BLaER1 treated with 17β-estradiol and CSF1 and Interleukin-3, amounts not matched to agents 10 nM and 100 nM (cell line): ENCODE results near the gene PTPRT.

Source experiments
- H3K27ac ChIP-seq, 11 experiments: shearing (Covaris generic); formaldehyde crosslinking; 2 replicates each; pipeline ENCODE4 v1.8.1; 2022
- H3K27me3 ChIP-seq, 11 experiments: shearing (Covaris generic); formaldehyde crosslinking; 2 replicates each; pipeline ENCODE4 v1.8.1; 2022
- H3K36me3 ChIP-seq, 11 experiments: shearing (Covaris generic); formaldehyde crosslinking; 2 replicates each; pipeline ENCODE4 v1.8.1; 2022
- H3K4me1 ChIP-seq, 10 experiments: shearing (Covaris generic); formaldehyde crosslinking; 2 replicates each; pipeline ENCODE4 v1.8.1; 2022
- H3K4me2 ChIP-seq, 11 experiments: shearing (Covaris generic); formaldehyde crosslinking; 2 replicates each; pipeline ENCODE4 v1.8.1; 2022
- H3K4me3 ChIP-seq, 10 experiments: shearing (Covaris generic); formaldehyde crosslinking; 2 replicates each; pipeline ENCODE4 v1.8.1; 2022
- H3K9ac ChIP-seq, 11 experiments: shearing (Covaris generic); formaldehyde crosslinking; 2 replicates each; pipeline ENCODE4 v1.8.1; 2022
- H3K9me3 ChIP-seq, 11 experiments: shearing (Covaris generic); formaldehyde crosslinking; replicated peaks in 1 of 11; 2 replicates each; pipeline ENCODE4 v1.8.1; 2022
- H4K20me1 ChIP-seq, 11 experiments: shearing (Covaris generic); formaldehyde crosslinking; 2 replicates each; pipeline ENCODE4 v1.8.1; 2022
- Cebpa-rat ChIP-seq, 11 experiments: shearing (Covaris generic); IDR thresholded peaks; 2 replicates each; pipeline ENCODE4 v1.8.1; 2022

The PTPRT gene

DNA sequence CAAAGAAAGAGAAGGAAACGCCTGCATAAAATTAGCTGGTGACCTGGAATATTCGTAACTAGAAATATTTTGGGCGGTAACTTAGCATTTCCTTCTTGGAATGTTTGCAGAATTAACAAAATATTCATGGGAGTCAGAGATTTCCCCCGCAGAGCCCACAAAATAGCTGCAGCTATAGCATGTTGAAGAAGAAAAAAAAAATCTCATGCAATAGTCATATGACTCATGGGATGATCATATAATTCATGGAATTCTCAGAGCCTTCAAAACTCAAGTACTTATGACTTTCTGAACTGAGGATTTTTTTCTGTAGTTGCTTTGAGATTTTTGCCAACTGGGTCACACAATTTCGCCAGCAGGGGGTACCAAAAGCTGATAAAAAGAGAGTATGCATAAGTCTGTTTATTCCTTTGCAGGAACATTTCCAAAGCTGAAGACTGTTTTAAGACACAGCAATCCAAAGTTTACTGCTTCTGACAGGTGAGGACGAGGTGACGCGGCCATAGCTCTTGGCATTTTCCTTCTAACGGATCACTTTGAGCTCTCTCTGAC lies 985.5 kb downstream of the PTPRT start:
- no peak overlapping the region for H3K27ac ChIP-seq
- H3K9me3 ChIP-seq: no peaks in the 10 kb centered on the region
- 0 out of 20 replicates have a peak, but pooled peaks cover 0 to 5% (median 0%) of the 10 kb centered on the region in 10 experiments for H3K4me1 ChIP-seq
- H3K4me3 ChIP-seq: no peak overlapping the region
- no peaks in the 10 kb centered on the region for H3K27me3 ChIP-seq
- no peaks in the 10 kb centered on the region for H3K36me3 ChIP-seq
- no peak overlapping the region for H3K4me2 ChIP-seq
- no peaks in the 10 kb centered on the region for H4K20me1 ChIP-seq
- TF ChIP-seq Cebpa-rat (IDR thresholded peaks at IDR 0.05): no peak
- no peak overlapping the region for H3K9ac ChIP-seq

DNA sequence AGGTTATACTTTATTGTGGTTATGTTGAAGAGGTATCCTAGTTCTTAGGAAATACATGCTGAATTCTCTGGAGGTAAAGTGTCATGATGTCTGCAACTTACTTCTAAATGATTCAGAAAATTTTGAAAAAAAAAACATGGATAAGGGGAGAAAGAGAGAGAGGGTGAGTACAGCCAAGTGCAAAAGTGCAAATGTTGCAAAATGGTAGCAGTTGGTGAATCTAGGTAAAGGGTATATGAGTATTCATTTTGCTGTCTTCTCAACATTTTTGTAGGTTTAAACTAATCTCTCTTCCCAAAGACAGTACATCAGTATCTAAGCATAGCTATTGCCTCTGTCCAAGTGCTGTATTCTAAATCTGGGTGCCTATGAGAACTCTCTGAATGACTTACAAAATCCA lies 992.1 kb downstream of the PTPRT start:
- no peak overlapping the region for H3K4me3 ChIP-seq
- no peaks in the 10 kb centered on the region for H3K36me3 ChIP-seq
- H3K9me3 ChIP-seq: no peaks in the 10 kb centered on the region
- H4K20me1 ChIP-seq: no peaks in the 10 kb centered on the region
- no peaks in the 10 kb centered on the region for H3K27me3 ChIP-seq
- no peak overlapping the region for H3K4me2 ChIP-seq
- no peak overlapping the region for H3K9ac ChIP-seq
- H3K27ac ChIP-seq: no peak overlapping the region
- H3K4me1 ChIP-seq: peaks cover 0 to 9% (median 3%) of the 10 kb centered on the region in 10 experiments; a peak in 15 of 20 replicates
- TF ChIP-seq Cebpa-rat (IDR thresholded peaks at IDR 0.05): no peak

DNA sequence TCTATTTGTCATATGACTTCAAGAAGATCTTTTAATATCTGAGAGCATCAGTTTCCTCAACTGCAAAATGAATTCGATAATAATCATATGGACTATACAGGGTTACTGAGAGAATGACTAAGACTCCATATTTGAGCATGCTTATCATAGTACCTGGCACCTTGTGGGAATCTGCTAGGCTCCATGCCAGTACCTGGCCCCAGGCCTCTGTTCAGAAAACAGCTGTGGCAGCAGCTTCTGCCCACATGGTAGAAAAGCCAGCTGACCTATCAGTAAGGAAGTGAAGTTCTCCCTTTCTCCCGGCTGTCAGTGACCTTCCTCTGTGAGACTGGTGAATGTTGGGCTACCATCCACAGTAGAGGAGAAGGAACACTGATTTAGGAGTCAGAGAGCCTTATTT lies 996.6 kb downstream of the PTPRT start:
- H4K20me1 ChIP-seq: no peaks in the 10 kb centered on the region
- no peaks in the 10 kb centered on the region for H3K36me3 ChIP-seq
- TF ChIP-seq Cebpa-rat (IDR thresholded peaks at IDR 0.05): no peak
- no peak overlapping the region for H3K27ac ChIP-seq
- no peak overlapping the region for H3K4me3 ChIP-seq
- no peak overlapping the region for H3K9ac ChIP-seq
- H3K4me2 ChIP-seq: peak overlapping the region in 2 of 11 experiments; percentile 68 to 76; a peak in 2 of 22 replicates
- H3K4me1 ChIP-seq: peaks cover 10 to 19% (median 17%) of the 10 kb centered on the region in 10 experiments; a peak in 19 of 20 replicates
- H3K27me3 ChIP-seq: no peaks in the 10 kb centered on the region
- no peaks in the 10 kb centered on the region for H3K9me3 ChIP-seq

DNA sequence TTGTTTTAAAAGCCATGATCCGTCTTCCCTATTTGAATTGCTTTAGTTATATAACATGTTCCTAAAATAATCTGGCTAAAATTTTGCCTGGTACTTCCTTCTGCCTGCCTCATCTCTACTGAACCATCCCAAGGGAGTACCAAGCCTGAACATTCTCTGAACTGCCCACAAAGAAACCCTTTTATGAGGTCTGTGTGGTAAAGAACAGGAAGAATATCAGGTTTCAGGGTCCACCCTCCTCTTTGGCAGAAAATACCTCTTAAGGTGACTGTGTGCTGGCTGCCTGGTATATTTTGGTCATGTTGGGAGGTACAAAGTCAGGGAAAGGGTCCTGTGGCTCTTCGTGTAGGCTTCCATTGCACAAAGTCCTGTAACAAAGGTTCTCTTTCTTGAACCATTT lies 997.4 kb downstream of the PTPRT start:
- Histone ChIP-seq H3K27ac (no peak overlapping the region), H3K27me3 (no peaks in the 10 kb centered on the region), H3K36me3 (no peaks in the 10 kb centered on the region), H3K4me2 (peak overlapping the region; percentile 35 to 76 (median 51); a peak in 21 of 22 replicates), H3K4me3 (no peak overlapping the region), H3K9me3 (no peaks in the 10 kb centered on the region), H3K9ac (no peak overlapping the region), H4K20me1 (no peaks in the 10 kb centered on the region), H3K4me1 (peaks cover 10 to 19% (median 17%) of the 10 kb centered on the region in 10 experiments; a peak in 19 of 20 replicates)
- no peak for TF ChIP-seq Cebpa-rat (IDR thresholded peaks at IDR 0.05)

DNA sequence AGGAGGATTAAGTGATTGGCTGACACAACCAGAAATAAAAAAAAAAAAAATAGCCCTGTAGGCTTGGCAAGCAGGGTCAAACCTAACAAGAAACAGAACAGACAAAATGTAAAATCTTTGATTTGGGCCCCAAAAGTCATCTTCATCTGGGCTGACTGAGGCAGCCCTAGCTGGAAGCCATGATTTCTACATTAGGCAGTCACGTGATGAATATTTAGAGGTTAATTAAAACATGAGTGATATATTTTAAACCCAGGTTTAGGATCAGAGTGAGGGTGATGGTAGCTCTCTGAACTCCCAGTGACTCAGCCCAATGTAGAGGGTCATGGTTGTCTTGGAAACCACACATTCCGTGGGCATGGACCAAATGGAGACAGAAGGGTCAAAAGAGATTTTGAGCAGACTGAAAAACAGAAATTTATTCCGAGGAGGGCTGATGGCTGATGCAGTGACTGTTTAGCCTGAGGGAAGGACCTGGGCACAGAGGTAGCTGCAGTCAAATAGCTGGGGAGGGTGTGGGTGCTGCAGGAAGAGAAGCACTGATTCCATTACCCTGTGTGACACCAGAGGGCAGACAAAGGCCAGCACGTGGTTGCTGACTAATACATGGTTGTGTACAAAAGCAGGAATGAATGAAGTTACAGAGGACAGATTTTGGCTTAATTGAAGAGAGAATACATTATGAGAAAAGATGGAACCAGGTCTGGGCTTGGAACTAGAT lies 998.4 kb downstream of the PTPRT start:
- H3K9ac ChIP-seq: no peak overlapping the region
- peaks cover 10 to 19% (median 17%) of the 10 kb centered on the region in 10 experiments; a peak in 19 of 20 replicates for H3K4me1 ChIP-seq
- no peak overlapping the region for H3K27ac ChIP-seq
- no peaks in the 10 kb centered on the region for H3K36me3 ChIP-seq
- no peak for TF ChIP-seq Cebpa-rat (IDR thresholded peaks at IDR 0.05)
- H3K9me3 ChIP-seq: no peaks in the 10 kb centered on the region
- H4K20me1 ChIP-seq: no peaks in the 10 kb centered on the region
- H3K4me2 ChIP-seq: peak overlapping the region; percentile 15 to 76 (median 51); a peak in 19 of 22 replicates
- H3K27me3 ChIP-seq: no peaks in the 10 kb centered on the region
- no peak overlapping the region for H3K4me3 ChIP-seq

DNA sequence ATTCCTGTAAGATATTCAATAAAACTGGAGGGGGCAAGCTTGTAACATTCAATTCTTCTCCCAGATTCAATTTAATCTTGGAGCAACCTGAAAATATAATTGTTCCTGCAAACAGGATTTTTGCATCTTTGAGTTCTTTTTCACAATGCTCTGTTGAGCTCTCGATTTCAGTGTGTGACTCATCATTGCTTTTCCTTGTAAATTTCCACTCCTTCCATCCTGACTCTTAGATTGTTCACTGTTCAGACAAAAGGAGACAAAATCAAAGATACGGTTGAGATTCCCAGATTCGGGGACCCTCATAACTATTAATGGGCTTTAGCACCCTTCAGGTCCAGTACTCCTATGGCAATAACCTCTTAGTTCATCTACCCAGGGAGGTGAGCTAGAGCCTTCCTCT lies 999.6 kb downstream of the PTPRT start:
- H3K27me3 ChIP-seq: no peaks in the 10 kb centered on the region
- no peak overlapping the region for H3K27ac ChIP-seq
- H3K9ac ChIP-seq: no peak overlapping the region
- H3K9me3 ChIP-seq: no peaks in the 10 kb centered on the region
- H3K4me3 ChIP-seq: no peak overlapping the region
- no peak for TF ChIP-seq Cebpa-rat (IDR thresholded peaks at IDR 0.05)
- H3K36me3 ChIP-seq: no peaks in the 10 kb centered on the region
- peaks cover 10 to 19% (median 17%) of the 10 kb centered on the region in 10 experiments; a peak in 19 of 20 replicates for H3K4me1 ChIP-seq
- no peaks in the 10 kb centered on the region for H4K20me1 ChIP-seq
- H3K4me2 ChIP-seq: no peak overlapping the region

DNA sequence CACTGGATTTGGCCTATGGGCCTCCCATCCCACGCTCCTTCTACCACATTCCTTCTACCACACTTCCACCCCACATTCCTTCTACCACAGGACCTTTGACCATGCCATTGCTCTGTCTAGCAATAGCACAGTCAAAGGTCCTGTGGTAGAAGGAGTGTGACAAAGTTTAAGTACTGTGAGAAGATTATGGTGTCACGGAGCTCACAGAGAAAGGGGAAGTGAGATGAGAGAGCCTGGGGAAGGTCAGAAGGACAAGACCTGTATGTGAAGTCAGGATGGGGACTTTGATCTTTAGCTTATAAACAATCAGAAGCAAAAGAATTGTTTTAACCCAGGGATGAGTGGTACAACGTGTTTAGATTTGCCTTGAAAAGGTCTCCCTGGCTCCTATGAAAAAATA lies 1003.4 kb downstream of the PTPRT start:
- no peaks in the 10 kb centered on the region for H3K27me3 ChIP-seq

GRCh38 chr20:42183147-42183546 lies 1006.6 kb downstream of the PTPRT start:
- Histone ChIP-seq H3K9me3 (no peaks in the 10 kb centered on the region), H3K27me3 (no peaks in the 10 kb centered on the region), H3K4me2 (no peak overlapping the region), H4K20me1 (no peaks in the 10 kb centered on the region), H3K36me3 (no peaks in the 10 kb centered on the region), H3K4me3 (no peak overlapping the region), H3K4me1 (no peaks in the 10 kb centered on the region), H3K27ac (no peak overlapping the region), H3K9ac (no peak overlapping the region)
- no peak for TF ChIP-seq Cebpa-rat (IDR thresholded peaks at IDR 0.05)

More for the DNA sequence above, 1003.4 kb downstream of the PTPRT start:
- no peak overlapping the region for H3K4me2 ChIP-seq
- H3K27ac ChIP-seq: no peak overlapping the region
- H3K9ac ChIP-seq: no peak overlapping the region
- H3K4me1 ChIP-seq: peaks cover under 1 to 2% (median 1%) of the 10 kb centered on the region in 10 experiments; a peak in 14 of 20 replicates
- no peak for TF ChIP-seq Cebpa-rat (IDR thresholded peaks at IDR 0.05)
- H3K36me3 ChIP-seq: no peaks in the 10 kb centered on the region
- H3K9me3 ChIP-seq: no peaks in the 10 kb centered on the region
- H3K4me3 ChIP-seq: no peak overlapping the region
- H4K20me1 ChIP-seq: no peaks in the 10 kb centered on the region

GRCh38 chr20:42181064-42181463 lies 1008.6 kb downstream of the PTPRT start:
- Histone ChIP-seq H3K27me3 (no peaks in the 10 kb centered on the region), H3K9me3 (no peaks in the 10 kb centered on the region), H3K4me2 (no peak overlapping the region), H3K4me3 (no peak overlapping the region), H3K4me1 (no peaks in the 10 kb centered on the region), H3K9ac (no peak overlapping the region), H4K20me1 (no peaks in the 10 kb centered on the region), H3K27ac (no peak overlapping the region), H3K36me3 (no peaks in the 10 kb centered on the region)
- no peak for TF ChIP-seq Cebpa-rat (IDR thresholded peaks at IDR 0.05)

DNA sequence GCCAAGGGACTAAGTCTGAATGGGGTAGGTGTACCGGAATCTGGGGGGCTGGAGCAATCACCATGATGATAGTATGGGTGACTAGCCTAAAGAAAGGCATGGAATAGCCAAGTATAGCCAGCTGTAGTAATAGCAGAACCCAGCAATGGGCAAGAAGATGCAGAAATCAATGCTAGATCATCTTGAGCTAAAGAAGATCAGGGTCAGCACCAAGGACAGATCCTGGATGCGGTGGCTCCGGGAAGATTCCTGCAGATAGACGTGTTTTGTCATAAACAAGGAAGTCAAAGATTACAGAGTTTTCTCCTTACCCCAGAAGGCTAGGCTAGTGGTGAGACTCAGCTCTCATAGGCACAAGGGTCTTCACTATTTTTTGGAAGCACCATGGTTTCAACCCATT lies 1009.9 kb downstream of the PTPRT start:
- Histone ChIP-seq H3K27me3 (no peaks in the 10 kb centered on the region), H3K36me3 (no peaks in the 10 kb centered on the region), H3K4me1 (no peaks in the 10 kb centered on the region), H3K27ac (no peak overlapping the region), H3K9ac (no peak overlapping the region), H4K20me1 (no peaks in the 10 kb centered on the region), H3K9me3 (no peaks in the 10 kb centered on the region), H3K4me2 (no peak overlapping the region), H3K4me3 (no peak overlapping the region)
- no peak for TF ChIP-seq Cebpa-rat (IDR thresholded peaks at IDR 0.05)
